ENCODE results near the gene SECISBP2. TPM values are rescaled to one million over a fixed set of nuclear protein-coding genes. Genes with fewer than 3 reads are reported as not detected.

SECISBP2 gene
- polyA plus RNA-seq, 1 of the 3 experiments (the other 2 are of a cell fraction): 21.2 TPM

- no peak overlapping the region for H3K4me2 ChIP-seq
- H3K9me2 ChIP-seq: no peaks in the 10 kb centered on the region
- WGBS (ENCODE audit: low lambda C conversion rate): 91% methylated on average over 3 of the region's 3 CpGs
- H3K27me3 ChIP-seq (ENCODE audit: insufficient read depth): no peaks in the 10 kb centered on the region
- no peaks in the 10 kb centered on the region for H3K9me3 ChIP-seq
- H4K20me1 ChIP-seq (ENCODE audit: insufficient read depth): peaks cover 5% of the 10 kb centered on the region; the same call in 1 of the 2 replicates
- peaks cover 0 to 21% of the 10 kb centered on the region in 2 experiments; a peak in 2 of 4 replicates for H3K4me1 ChIP-seq (ENCODE audit: control insufficient read depth in 1 of 2, insufficient read depth in 2 of 2, low read depth in 1 of 2, low read length in 1 of 2)
- no peak for DNase-seq
- no peaks in the 10 kb centered on the region for H3F3A ChIP-seq (replicated peaks; ENCODE audit: insufficient read depth)
- H3K9ac ChIP-seq: no peak overlapping the region
- no peak overlapping the region for H3K4me3 ChIP-seq (ENCODE audit: low read depth in 2 of 2, low read length in 1 of 2)
- ChIA-PET CTCF (interaction anchor here (0.6 to 4.0 kb wide), 4 partner anchors 49 to 593 kb away, joined by 3 to 22 read pairs (median 4); no protein-coding TSS in a partner anchor), POLR2A (no interaction called here)
- H3K27ac ChIP-seq (ENCODE audit: low read depth in 2 of 2, low read length in 1 of 2): no peak overlapping the region
- peaks cover 47% of the 10 kb centered on the region for H3K79me2 ChIP-seq (ENCODE audit: insufficient read depth)
- TF ChIP-seq EP300 (IDR thresholded peaks at IDR 0.05; ENCODE audit: borderline replicate concordance in 1 of 2, low read depth in 1 of 2, low read length in 1 of 2): no peak
- H3K36me3 ChIP-seq (replicated peaks in 1 of 2; ENCODE audit: control insufficient read depth in 1 of 2, insufficient read depth in 2 of 2, low read length in 1 of 2): peaks cover 30 to 58% of the 10 kb centered on the region in 2 experiments
- no peak overlapping the region for H2AFZ ChIP-seq (ENCODE audit: low read depth)
Observed at GRCh38 chr9:89325733-89326132, 7.4 kb downstream of the SECISBP2 start.

GRCh38 chr9:89328064-89328463 is 9.8 kb downstream of the SECISBP2 start:
- peaks cover 53 to 62% of the 10 kb centered on the region in 2 experiments for H3K36me3 ChIP-seq (replicated peaks in 1 of 2; ENCODE audit: control insufficient read depth in 1 of 2, insufficient read depth in 2 of 2, low read length in 1 of 2)
- CTCF ChIA-PET: interaction anchor here (0.7 to 2.1 kb wide), 6 partner anchors 9 to 247 kb away, joined by 3 to 6 read pairs (median 4); partner anchors contain the start of gene SECISBP2
- TF ChIP-seq JUND (IDR thresholded peaks at IDR 0.05) (no peak), SMC3 (IDR thresholded peaks at IDR 0.05; ENCODE audit: low read depth, low read length) (no peak), TAF1 (IDR thresholded peaks at IDR 0.05; ENCODE audit: borderline replicate concordance, low read depth, low read length) (no peak), MEF2A (IDR thresholded peaks at IDR 0.05; ENCODE audit: borderline replicate concordance, low read depth) (no peak), CHD2 (IDR thresholded peaks at IDR 0.05; ENCODE audit: low read length, partially characterized antibody) (no peak), REST (IDR thresholded peaks at IDR 0.05; ENCODE audit: low read depth, low read length) (no peak), POLR2AphosphoS5 (IDR thresholded peaks at IDR 0.05; ENCODE audit: low read depth, low read length) (no peak), RXRA (IDR thresholded peaks at IDR 0.05; ENCODE audit: borderline replicate concordance, low read depth) (no peak), RAD21 (IDR thresholded peaks at IDR 0.05; ENCODE audit: low read length) (no peak)
- no peaks in the 10 kb centered on the region for H3K9me2 ChIP-seq
- no peaks in the 10 kb centered on the region for H3K27me3 ChIP-seq (ENCODE audit: insufficient read depth)
- no peaks in the 10 kb centered on the region for H3F3A ChIP-seq (replicated peaks; ENCODE audit: insufficient read depth)
- H3K27ac ChIP-seq (ENCODE audit: low read depth in 2 of 2, low read length in 1 of 2): no peak overlapping the region
- no peaks in the 10 kb centered on the region for H3K9me3 ChIP-seq
- H3K79me2 ChIP-seq (ENCODE audit: insufficient read depth): peaks cover 24% of the 10 kb centered on the region
- H3K4me2 ChIP-seq: no peak overlapping the region
- no peak overlapping the region for H3K4me3 ChIP-seq (ENCODE audit: low read depth in 2 of 2, low read length in 1 of 2)
- H2AFZ ChIP-seq (ENCODE audit: low read depth): no peak overlapping the region
- 97% methylated on average over 8 of the region's 8 CpGs for WGBS (ENCODE audit: low lambda C conversion rate)
- no peak for DNase-seq
- POLR2A ChIA-PET: no interaction called here
- H3K4me1 ChIP-seq (ENCODE audit: control insufficient read depth in 1 of 2, insufficient read depth in 2 of 2, low read depth in 1 of 2, low read length in 1 of 2): peaks cover 0 to 21% of the 10 kb centered on the region in 2 experiments; a peak in 2 of 4 replicates
- peaks cover 1% of the 10 kb centered on the region; the same call in 1 of the 2 replicates for H4K20me1 ChIP-seq (ENCODE audit: insufficient read depth)
- H3K9ac ChIP-seq: no peak overlapping the region
